H1 (cell line): ENCODE measurements around the gene NAIF1. TPM values are rescaled to one million over a fixed set of nuclear protein-coding genes. Genes with fewer than 3 reads are reported as not detected.

Source experiments
- CTCF ChIA-PET: fragments of 300-600 bp; sonication (Branson Sonifier 250); formaldehyde crosslinking; loops from one replicate; lab custom pipeline; 2021; ENCODE audit not compliant: partially characterized antibody; lab: Charles Lee
- POLR2A ChIA-PET: fragments of 300-600 bp; sonication (Branson Sonifier 250); formaldehyde crosslinking; loops from one replicate; lab custom pipeline; 2021; ENCODE audit warnings: inconsistent platforms; ENCODE audit not compliant: partially characterized antibody; lab: Charles Lee
- DNase-seq, 2 experiments: peaks; one replicate each; pipeline versions ENCODE4 v3.0.0 to v3.0.0-alpha.2; 2010 to 2022; ENCODE audit warnings: low spot score in 2 of 2, low read depth in 1 of 2, mixed read lengths in 1 of 2
- FAIRE-seq: peaks from 2 replicates; lab custom pipeline; 2011; peaks lifted over from hg19 to GRCh38; lab: Jason Lieb, UNC
- H2AFZ ChIP-seq: 2 replicates; pipeline ENCODE4 v1.8.1; 2012; ENCODE audit warnings: low read length, inconsistent platforms
- H2AK5ac ChIP-seq: 2 replicates; pipeline ENCODE4 v1.6.1; 2013; ENCODE audit warnings: low read depth, low read length
- H2BK120ac ChIP-seq: replicated peaks from 2 replicates; pipeline ENCODE3; 2013; ENCODE audit warnings: low read depth, low read length, inconsistent platforms
- H2BK12ac ChIP-seq: 2 replicates; pipeline ENCODE4 v1.6.1; 2013; ENCODE audit warnings: low read depth, low read length
- H2BK15ac ChIP-seq: 2 replicates; pipeline ENCODE4 v1.6.1; 2013; ENCODE audit warnings: low read length
- H2BK20ac ChIP-seq: 2 replicates; pipeline ENCODE4 v1.6.1; 2013; ENCODE audit warnings: low read length
- H2BK5ac ChIP-seq: 2 replicates; pipeline ENCODE4 v1.6.1; 2013; ENCODE audit warnings: low read depth, low read length
- H3K14ac ChIP-seq: 2 replicates; pipeline ENCODE4 v1.6.1; 2013; ENCODE audit warnings: inconsistent platforms; ENCODE audit not compliant: insufficient read length
- H3K18ac ChIP-seq: 2 replicates; pipeline ENCODE4 v1.6.1; 2013; ENCODE audit warnings: low read length; ENCODE audit errors: extremely low read depth
- H3K23ac ChIP-seq: 2 replicates; pipeline ENCODE4 v1.6.1; 2013; ENCODE audit warnings: inconsistent platforms; ENCODE audit not compliant: insufficient read length
- H3K23me2 ChIP-seq: 2 replicates; pipeline ENCODE4 v1.6.1; 2013; ENCODE audit warnings: low read depth, low read length
- H3K27ac ChIP-seq: 2 replicates; pipeline ENCODE4 v1.6.1; 2011; ENCODE audit warnings: low read depth, low read length, inconsistent platforms
- H3K27me3 ChIP-seq, 4 experiments: replicated peaks in 1 of 4; 1 replicate in 1 of 4; 2 replicates in 3 of 4; pipeline versions ENCODE4 v1.6.1 to v1.8.1; 2011 to 2013; ENCODE audit warnings: low read length in 3 of 4, mild to moderate bottlenecking in 3 of 4, inconsistent platforms in 2 of 4, mixed read lengths in 2 of 4, moderate library complexity in 1 of 4; ENCODE audit not compliant: control insufficient read depth in 3 of 4, insufficient read depth in 3 of 4; ENCODE audit errors: extremely low read depth in 1 of 4
- H3K36me3 ChIP-seq, 4 experiments: 2 replicates each; pipeline versions ENCODE4 v1.6.1 to v1.8.1; 2011 to 2013; ENCODE audit warnings: mild to moderate bottlenecking in 4 of 4, low read length in 3 of 4, moderate library complexity in 2 of 4, control low read depth in 1 of 4, inconsistent platforms in 1 of 4; ENCODE audit not compliant: insufficient read depth in 4 of 4, control insufficient read depth in 2 of 4
- H3K4ac ChIP-seq: replicated peaks from 2 replicates; pipeline ENCODE3; 2013; ENCODE audit warnings: low read length, low read depth, mixed read lengths, inconsistent platforms; ENCODE audit not compliant: insufficient read length
- H3K4me1 ChIP-seq, 4 experiments: replicated peaks in 1 of 4; 1 replicate in 1 of 4; 2 replicates in 3 of 4; pipeline versions ENCODE4 v1.6.1 to v1.8.1; 2011 to 2013; ENCODE audit warnings: low read length in 3 of 4, inconsistent platforms in 2 of 4, mixed read lengths in 1 of 4; ENCODE audit not compliant: insufficient read depth in 4 of 4, control insufficient read depth in 3 of 4
- H3K4me2 ChIP-seq, 2 experiments: 2 replicates each; pipeline versions ENCODE4 v1.6.1 to v1.8.1; 2011 to 2013; ENCODE audit warnings: low read depth in 2 of 2, low read length in 2 of 2, control low read depth in 1 of 2, inconsistent platforms in 1 of 2, mild to moderate bottlenecking in 1 of 2; ENCODE audit not compliant: insufficient read depth in 1 of 2
- H3K4me3 ChIP-seq, 4 experiments: fragments of 200-600, 300-600 bp in 1 of 4; sonication (generic), shearing (Covaris generic), sonication (Bioruptor Twin) in 1 of 4; 2 replicates each; pipeline versions ENCODE4 v1.5.1 to v1.8.1; 2011 to 2016; ENCODE audit warnings: low read length in 4 of 4, low read depth in 3 of 4, control low read depth in 2 of 4, inconsistent platforms in 2 of 4, mild to moderate bottlenecking in 2 of 4, mixed read lengths in 1 of 4, moderate library complexity in 1 of 4; ENCODE audit not compliant: insufficient read depth in 2 of 4; ENCODE audit errors: extremely low read depth in 1 of 4
- H3K56ac ChIP-seq: replicated peaks from 2 replicates; pipeline ENCODE3; 2013; ENCODE audit warnings: low read depth, mild to moderate bottlenecking, mixed read lengths, low read length, inconsistent platforms; ENCODE audit not compliant: insufficient read length
- H3K79me1 ChIP-seq: 2 replicates; pipeline ENCODE4 v1.6.1; 2013; ENCODE audit warnings: low read depth, low read length, control low read depth
- H3K79me2 ChIP-seq, 2 experiments: 2 replicates each; pipeline versions ENCODE4 v1.6.1 to v1.8.1; 2012 to 2013; ENCODE audit warnings: low read length in 2 of 2, mild to moderate bottlenecking in 2 of 2, inconsistent platforms in 1 of 2; ENCODE audit not compliant: insufficient read depth in 2 of 2, control insufficient read depth in 1 of 2
- H3K9ac ChIP-seq, 4 experiments: replicated peaks in 1 of 4; 1 replicate in 1 of 4; 2 replicates in 3 of 4; pipeline versions ENCODE4 v1.6.1 to v1.8.1; 2011 to 2013; ENCODE audit warnings: low read depth in 3 of 4, low read length in 3 of 4, control low read depth in 2 of 4, mild to moderate bottlenecking in 2 of 4, moderate library complexity in 2 of 4, inconsistent platforms in 1 of 4; ENCODE audit errors: extremely low read depth in 1 of 4
- H3K9me3 ChIP-seq, 2 experiments: 2 replicates each; pipeline versions ENCODE4 v1.6.1 to v1.8.1; 2012 to 2013; ENCODE audit warnings: mild to moderate bottlenecking in 2 of 2, moderate library complexity in 2 of 2, control low read depth in 1 of 2, inconsistent platforms in 1 of 2, low read depth in 1 of 2, low read length in 1 of 2, mixed read lengths in 1 of 2; ENCODE audit not compliant: insufficient read depth in 2 of 2
- H4K20me1 ChIP-seq, 2 experiments: replicated peaks in 1 of 2; 2 replicates each; pipeline versions ENCODE3 to v1.8.1; 2011 to 2013; ENCODE audit warnings: inconsistent platforms in 2 of 2, low read length in 2 of 2, mild to moderate bottlenecking in 1 of 2; ENCODE audit not compliant: insufficient read depth in 2 of 2, control insufficient read depth in 1 of 2
- H4K5ac ChIP-seq: 2 replicates; pipeline ENCODE4 v1.6.1; 2013; ENCODE audit warnings: low read length, low read depth, mixed read lengths, inconsistent platforms; ENCODE audit not compliant: insufficient read length
- H4K8ac ChIP-seq: 2 replicates; pipeline ENCODE4 v1.8.0; 2013; ENCODE audit warnings: mild to moderate bottlenecking, moderate library complexity, low read length, inconsistent platforms; ENCODE audit not compliant: insufficient read depth; ENCODE audit errors: extremely low read depth
- H4K91ac ChIP-seq: replicated peaks from 2 replicates; pipeline ENCODE3; 2013; ENCODE audit warnings: low read length, mixed read lengths, inconsistent platforms; ENCODE audit not compliant: insufficient read length
- ASH2L ChIP-seq: fragments of 200-600, 300-600 bp; sonication (generic); IDR thresholded peaks from one replicate; pipeline ENCODE4 v1.7.1; 2017; ENCODE audit warnings: low read length
- EP300 ChIP-seq, 2 experiments: IDR thresholded peaks; 1 replicate in 1 of 2; 2 replicates in 1 of 2; pipeline ENCODE4 v1.6.1; 2011 to 2012; ENCODE audit warnings: low read depth in 2 of 2, low read length in 2 of 2, mild to moderate bottlenecking in 2 of 2, borderline replicate concordance in 1 of 2, inconsistent platforms in 1 of 2, moderate library complexity in 1 of 2
- POLR2AphosphoS5 ChIP-seq: IDR thresholded peaks from 2 replicates; pipeline ENCODE4 v1.6.1; 2011; ENCODE audit warnings: low read depth, low read length
- SIX5 ChIP-seq: IDR thresholded peaks from 2 replicates; pipeline ENCODE4 v1.6.1; 2011; ENCODE audit warnings: mild to moderate bottlenecking, low read depth, low read length
- SP1 ChIP-seq: IDR thresholded peaks from 2 replicates; pipeline ENCODE4 v1.6.1; 2011; ENCODE audit warnings: low read depth, low read length
- TBP ChIP-seq: IDR thresholded peaks from 2 replicates; pipeline ENCODE4 v1.6.1; 2011; ENCODE audit warnings: low read depth, low read length, improper control_type of control experiment
- TEAD4 ChIP-seq: IDR thresholded peaks from 2 replicates; pipeline ENCODE4 v1.6.1; 2012; ENCODE audit warnings: low read depth, low read length, inconsistent platforms, mixed read lengths
- WGBS, 2 experiments: shearing (Covaris generic) in 1 of 2; methylation state at CpG; one replicate each; pipeline versions ENCODE4 v1.1.6 to v1.1.7; 2013 to 2015; ENCODE audit warnings: low lambda C conversion rate in 2 of 2, mixed read lengths in 2 of 2, inconsistent platforms in 1 of 2, low coverage in 1 of 2, missing lambda C conversion rate in 1 of 2; ENCODE audit not compliant: insufficient replicate concordance in 2 of 2, insufficient coverage in 1 of 2, insufficient read length in 1 of 2; ENCODE audit errors: extremely low coverage in 1 of 2, missing lambda C conversion rate in 1 of 2; 5-methylcytosine and 5-hydroxymethylcytosine counted together
- polyA plus RNA-seq, 7 experiments: library from polyadenylated mRNA; depleted of rRNA in 3 of 7; stranded (reverse) in 5 of 7; unstranded in 2 of 7; fragments of >200 nt in 5 of 7; fragments of 200-250 nt in 2 of 7; gene quantifications; 1 replicate in 5 of 7; 2 replicates in 1 of 7; 4 replicates in 1 of 7; pipeline versions ENCODE4 v1.2.1 to v1.2.3, GENCODE V29; 2011 to 2013; ENCODE audit warnings: missing spikeins in 2 of 7, mixed read lengths in 2 of 7
- total RNA-seq: library from RNA; stranded (reverse); fragmentation: NEBNext Ultra II Directional; extraction: Animal tissue kit (Norgen Biotek cat#: 25700); gene quantifications from 2 replicates; pipeline ENCODE4 v1.2.1, GENCODE V29; 2021

The NAIF1 gene
- total and polyA plus RNA-seq, 2 of the 8 experiments (the other 6 are each of a cell fraction or from before 2014, with no cell fraction given), result 8.7 to 9.0 TPM

DNA sequence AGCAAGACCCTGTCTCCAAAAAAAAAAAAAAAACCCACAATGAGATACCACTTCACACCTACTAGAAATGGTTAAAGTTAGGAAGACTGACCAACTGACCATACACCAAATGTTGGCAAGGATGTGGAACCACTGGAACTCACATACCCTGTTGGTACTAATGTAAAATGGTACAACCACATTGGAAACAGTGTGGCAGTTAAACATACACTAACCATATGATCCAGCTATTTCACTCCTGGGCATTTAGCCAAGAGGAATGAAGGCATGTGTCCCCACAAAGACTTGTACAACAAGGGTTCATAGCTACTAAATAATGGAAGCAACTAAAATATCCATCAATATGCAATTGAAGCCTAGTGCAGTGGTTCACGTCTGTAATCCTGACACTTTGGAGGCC lies 21.3 kb downstream of the NAIF1 start:
- no peaks in the 10 kb centered on the region for H3K9me3 ChIP-seq
- no peak overlapping the region for H2AFZ ChIP-seq
- no peak overlapping the region for H2BK120ac ChIP-seq
- H3K79me2 ChIP-seq, result no peaks in the 10 kb centered on the region
- no peak overlapping the region for H3K4ac ChIP-seq
- no peak overlapping the region for H3K4me2 ChIP-seq
- H3K23ac ChIP-seq, result no peak overlapping the region
- no peak overlapping the region for H3K4me3 ChIP-seq
- no peak overlapping the region for H3K9ac ChIP-seq
- no peak overlapping the region for H3K18ac ChIP-seq
- no peaks in the 10 kb centered on the region; a peak in 2 of 7 replicates for H3K4me1 ChIP-seq
- H3K36me3 ChIP-seq, result no peaks in the 10 kb centered on the region
- FAIRE-seq (no peak), DNase-seq (no peak)
- no peaks in the 10 kb centered on the region for H3K27me3 ChIP-seq
- H3K23me2 ChIP-seq, result no peaks in the 10 kb centered on the region
- no peak overlapping the region for H4K8ac ChIP-seq
- no peak overlapping the region for H2AK5ac ChIP-seq
- H3K14ac ChIP-seq, result no peak overlapping the region
- no peak overlapping the region for H2BK20ac ChIP-seq
- no peaks in the 10 kb centered on the region for H4K20me1 ChIP-seq
- no peak overlapping the region for H3K56ac ChIP-seq
- ChIA-PET CTCF (interaction anchor here (0.9 to 38.5 kb wide), 4 partner anchors 9 to 245 kb away, joined by 3 to 825 read pairs (median 30); partner anchors contain the start of gene DPM2), POLR2A (interaction anchor here (1.3 kb wide), 1 partner anchor 53 kb away, joined by 3 read pairs; no protein-coding TSS in a partner anchor)
- H2BK12ac ChIP-seq, result no peak overlapping the region
- H2BK5ac ChIP-seq, result no peak overlapping the region
- H3K79me1 ChIP-seq, result no peaks in the 10 kb centered on the region
- H4K5ac ChIP-seq, result no peak overlapping the region
- no peak overlapping the region for H3K27ac ChIP-seq
- no peak overlapping the region for H4K91ac ChIP-seq
- WGBS, 2 experiments, result 93% methylated on average over 1 of the region's 1 CpG; no CpG with 5 or more reads in 1 of the 2 experiments
- no peak overlapping the region for H2BK15ac ChIP-seq
- TF ChIP-seq SP1 (no peak), ASH2L (no peak), POLR2AphosphoS5 (no peak), EP300 (IDR thresholded peaks at IDR 0.05; ENCODE audit: borderline replicate concordance in 1 of 2, low read depth in 2 of 2, low read length in 2 of 2) (no peak), SIX5 (no peak), TEAD4 (no peak), TBP (no peak)
